Loucy (cell line): ENCODE measurements around the gene NFS1.

Source experiments
- H2AFZ ChIP-seq: fragments of 200-600 bp; sonication (generic); 2 replicates; pipeline ENCODE4 v1.6.0; 2016; ENCODE audit warnings: antibody characterized with exemption, mild to moderate bottlenecking, low read length, moderate library complexity
- H3F3A ChIP-seq: fragments of 200-600 bp; 2 replicates; pipeline ENCODE4 v1.6.0; 2016; ENCODE audit warnings: antibody characterized with exemption, low read depth, mild to moderate bottlenecking
- H3K27me3 ChIP-seq: fragments of 200-600 bp; sonication (generic); 2 replicates; pipeline ENCODE4 v1.6.1; 2014; ENCODE audit warnings: low read length, mild to moderate bottlenecking; ENCODE audit not compliant: insufficient read depth, poor library complexity, severe bottlenecking
- H3K36me3 ChIP-seq: fragments of 200-600 bp; sonication (generic); 2 replicates; pipeline ENCODE4 v1.6.1; 2016; ENCODE audit warnings: low read length; ENCODE audit not compliant: insufficient read depth
- H3K4me1 ChIP-seq: fragments of 200-600 bp; sonication (generic); 2 replicates; pipeline ENCODE4 v1.5.1; 2014; ENCODE audit warnings: low read length, mild to moderate bottlenecking; ENCODE audit not compliant: insufficient read depth, poor library complexity, severe bottlenecking
- H3K4me2 ChIP-seq: fragments of 200-600 bp; sonication (generic); 2 replicates; pipeline ENCODE4 v1.6.0; 2014; ENCODE audit warnings: antibody characterized with exemption, low read length, low read depth, mild to moderate bottlenecking; ENCODE audit not compliant: poor library complexity, severe bottlenecking
- H3K4me3 ChIP-seq: fragments of 200-600 bp; sonication (generic); 2 replicates; pipeline ENCODE4 v1.5.1; 2014; ENCODE audit warnings: low read length, mild to moderate bottlenecking, mixed read lengths; ENCODE audit not compliant: poor library complexity, severe bottlenecking
- H3K79me2 ChIP-seq: fragments of 200-600 bp; sonication (generic); 2 replicates; pipeline ENCODE4 v1.6.1; 2014; ENCODE audit warnings: low read length; ENCODE audit not compliant: insufficient read depth
- H3K9ac ChIP-seq: fragments of 200-600 bp; sonication (generic); 2 replicates; pipeline ENCODE4 v1.6.0; 2014; ENCODE audit warnings: mild to moderate bottlenecking, low read depth, low read length, moderate library complexity; ENCODE audit not compliant: poor library complexity, severe bottlenecking
- H3K9me2 ChIP-seq: fragments of 200-600 bp; sonication (generic); replicated peaks from 2 replicates; pipeline ENCODE4 v1.6.1; 2016; ENCODE audit warnings: low read depth, low read length, mixed read lengths
- H3K9me3 ChIP-seq: fragments of 200-600 bp; sonication (generic); 2 replicates; pipeline ENCODE4 v1.6.1; 2014; ENCODE audit warnings: mild to moderate bottlenecking, antibody characterized with exemption, low read length, low read depth; ENCODE audit not compliant: insufficient read depth
- H4K20me1 ChIP-seq: fragments of 200-600 bp; sonication (generic); 2 replicates; pipeline ENCODE4 v1.6.0; 2014; ENCODE audit warnings: antibody characterized with exemption, low read length, mild to moderate bottlenecking; ENCODE audit not compliant: insufficient read depth, poor library complexity, severe bottlenecking
- CTCF ChIP-seq: fragments of 200-600 bp; sonication (generic); conservative IDR thresholded peaks from 2 replicates; pipeline ENCODE4 v1.5.1; 2014; ENCODE audit warnings: mild to moderate bottlenecking, antibody characterized with exemption, low read length
- EZH2phosphoT487 ChIP-seq: fragments of 200-600 bp; IDR thresholded peaks from 2 replicates; pipeline ENCODE4 v1.6.1; 2018; ENCODE audit warnings: antibody characterized with exemption, mild to moderate bottlenecking, moderate library complexity, borderline replicate concordance

Gene NFS1

GRCh38 chr20:35704514-35705261 is 5.5 kb upstream of the NFS1 start:
- Histone ChIP-seq H3K9me2 (no peaks in the 10 kb centered on the region), H3K36me3 (peaks cover 88% of the 10 kb centered on the region), H3K4me1 (peaks cover 12% of the 10 kb centered on the region), H3K79me2 (peaks cover 50% of the 10 kb centered on the region), H4K20me1 (peaks cover 76% of the 10 kb centered on the region), H3K27me3 (no peaks in the 10 kb centered on the region), H3K9me3 (no peaks in the 10 kb centered on the region), H3F3A (peaks cover 30% of the 10 kb centered on the region), H3K4me2 (no peak overlapping the region), H2AFZ (no peak overlapping the region), H3K9ac (no peak overlapping the region), H3K4me3 (no peak overlapping the region)
- TF ChIP-seq EZH2phosphoT487 (no peak), CTCF (no peak)

GRCh38 chr20:35702824-35703695 is 3.9 kb upstream of the NFS1 start:
- Histone ChIP-seq H3K9ac (no peak overlapping the region), H2AFZ (no peak overlapping the region), H3K27me3 (no peaks in the 10 kb centered on the region), H3K4me2 (no peak overlapping the region), H3F3A (peaks cover 30% of the 10 kb centered on the region), H3K4me1 (peaks cover 17% of the 10 kb centered on the region), H3K9me3 (no peaks in the 10 kb centered on the region), H3K79me2 (peaks cover 42% of the 10 kb centered on the region; the same call in 1 of the 2 replicates), H3K4me3 (no peak overlapping the region), H4K20me1 (peaks cover 63% of the 10 kb centered on the region), H3K9me2 (no peaks in the 10 kb centered on the region), H3K36me3 (peaks cover 71% of the 10 kb centered on the region)
- TF ChIP-seq CTCF (no peak), EZH2phosphoT487 (no peak)

- TF ChIP-seq CTCF (no peak), EZH2phosphoT487 (no peak)
- Histone ChIP-seq H4K20me1 (peaks cover 55% of the 10 kb centered on the region), H3K36me3 (peaks cover 64% of the 10 kb centered on the region), H2AFZ (no peak overlapping the region), H3K9me2 (no peaks in the 10 kb centered on the region), H3K9ac (no peak overlapping the region), H3K27me3 (no peaks in the 10 kb centered on the region), H3K9me3 (no peaks in the 10 kb centered on the region), H3K4me2 (no peak overlapping the region), H3K79me2 (peaks cover 49% of the 10 kb centered on the region; the same call in 1 of the 2 replicates), H3K4me3 (no peak overlapping the region), H3F3A (peaks cover 30% of the 10 kb centered on the region), H3K4me1 (peaks cover 25% of the 10 kb centered on the region)
These were observed 3.1 kb upstream of the NFS1 start for GRCh38 chr20:35702051-35702823.
